Common myeloid progenitor, CD34-positive (primary cell): ENCODE data around the gene ARMC5. TPM values are rescaled to one million over a fixed set of nuclear protein-coding genes. Genes with fewer than 3 reads are reported as not detected.

Experiments
- CTCF ChIA-PET: fragments of 350-600 bp; sonication (Branson Sonifier 250); formaldehyde crosslinking; loops from one replicate; lab custom pipeline; 2021; ENCODE audit warnings: antibody characterized with exemption; lab: Charles Lee
- POLR2A ChIA-PET: fragments of 350-600 bp; sonication (Branson Sonifier 250); formaldehyde crosslinking; loops from one replicate; lab custom pipeline; 2021; ENCODE audit warnings: antibody characterized with exemption; lab: Charles Lee
- DNase-seq, 3 donors: peaks; one replicate each; pipeline versions ENCODE4 v3.0.0 to v3.0.0-alpha.2; 2013
- H3K27ac ChIP-seq, 2 experiments: 1 replicate in 1 of 2; 2 replicates in 1 of 2; pipeline ENCODE4 v1.7.0; 2013; ENCODE audit warnings: inconsistent platforms in 2 of 2, low read length in 2 of 2, mild to moderate bottlenecking in 2 of 2, low read depth in 1 of 2, moderate library complexity in 1 of 2; ENCODE audit not compliant: severe bottlenecking in 2 of 2, insufficient read depth in 1 of 2, poor library complexity in 1 of 2
- H3K27me3 ChIP-seq, 5 experiments: replicated peaks in 2 of 5; 1 replicate in 3 of 5; 2 replicates in 2 of 5; pipeline versions ENCODE4 v1.6.1 to v1.7.0; 2013; ENCODE audit warnings: low read length in 4 of 5, mild to moderate bottlenecking in 2 of 5, moderate library complexity in 2 of 5, inconsistent platforms in 1 of 5; ENCODE audit not compliant: insufficient read depth in 5 of 5, control insufficient read depth in 4 of 5
- H3K36me3 ChIP-seq, 4 experiments: 1 replicate in 2 of 4; 2 replicates in 2 of 4; pipeline versions ENCODE4 v1.6.1 to v1.7.0; 2013; ENCODE audit warnings: low read length in 3 of 4, control low read depth in 1 of 4, mild to moderate bottlenecking in 1 of 4; ENCODE audit not compliant: control insufficient read depth in 4 of 4, insufficient read depth in 4 of 4
- H3K4me1 ChIP-seq, 4 experiments: 1 replicate in 3 of 4; 2 replicates in 1 of 4; pipeline versions ENCODE4 v1.6.1 to v1.7.1; 2013; ENCODE audit warnings: low read length in 3 of 4, mild to moderate bottlenecking in 3 of 4, control low read depth in 1 of 4, inconsistent platforms in 1 of 4, moderate library complexity in 1 of 4; ENCODE audit not compliant: control insufficient read depth in 4 of 4, insufficient read depth in 4 of 4; ENCODE audit errors: control extremely low read depth in 1 of 4
- H3K4me3 ChIP-seq, 7 experiments: 1 replicate in 4 of 7; 2 replicates in 3 of 7; pipeline versions ENCODE4 v1.5.1 to v1.7.0; 2013; ENCODE audit warnings: mild to moderate bottlenecking in 7 of 7, low read length in 6 of 7, moderate library complexity in 6 of 7, inconsistent platforms in 2 of 7, low read depth in 2 of 7, control low read depth in 1 of 7; ENCODE audit not compliant: insufficient read depth in 4 of 7, control insufficient read depth in 1 of 7; ENCODE audit errors: extremely low read depth in 1 of 7
- H3K9me3 ChIP-seq, 5 experiments: 1 replicate in 4 of 5; 2 replicates in 1 of 5; pipeline versions ENCODE4 v1.6.1 to v1.7.1; 2013; ENCODE audit warnings: low read length in 4 of 5, mild to moderate bottlenecking in 2 of 5, inconsistent platforms in 1 of 5, low read depth in 1 of 5, moderate library complexity in 1 of 5; ENCODE audit not compliant: control insufficient read depth in 4 of 5, insufficient read depth in 2 of 5; ENCODE audit errors: control extremely low read depth in 1 of 5
- WGBS: methylation state at CpG from one replicate; pipeline ENCODE4 v1.1.5; 2013; ENCODE audit not compliant: insufficient coverage; 5-methylcytosine and 5-hydroxymethylcytosine counted together
- polyA plus RNA-seq: library from polyadenylated mRNA; unstranded; fragments of 120-200 nt; gene quantifications from one replicate; pipeline ENCODE4 v1.2.1, GENCODE V29; 2013

ARMC5 gene, protein sequence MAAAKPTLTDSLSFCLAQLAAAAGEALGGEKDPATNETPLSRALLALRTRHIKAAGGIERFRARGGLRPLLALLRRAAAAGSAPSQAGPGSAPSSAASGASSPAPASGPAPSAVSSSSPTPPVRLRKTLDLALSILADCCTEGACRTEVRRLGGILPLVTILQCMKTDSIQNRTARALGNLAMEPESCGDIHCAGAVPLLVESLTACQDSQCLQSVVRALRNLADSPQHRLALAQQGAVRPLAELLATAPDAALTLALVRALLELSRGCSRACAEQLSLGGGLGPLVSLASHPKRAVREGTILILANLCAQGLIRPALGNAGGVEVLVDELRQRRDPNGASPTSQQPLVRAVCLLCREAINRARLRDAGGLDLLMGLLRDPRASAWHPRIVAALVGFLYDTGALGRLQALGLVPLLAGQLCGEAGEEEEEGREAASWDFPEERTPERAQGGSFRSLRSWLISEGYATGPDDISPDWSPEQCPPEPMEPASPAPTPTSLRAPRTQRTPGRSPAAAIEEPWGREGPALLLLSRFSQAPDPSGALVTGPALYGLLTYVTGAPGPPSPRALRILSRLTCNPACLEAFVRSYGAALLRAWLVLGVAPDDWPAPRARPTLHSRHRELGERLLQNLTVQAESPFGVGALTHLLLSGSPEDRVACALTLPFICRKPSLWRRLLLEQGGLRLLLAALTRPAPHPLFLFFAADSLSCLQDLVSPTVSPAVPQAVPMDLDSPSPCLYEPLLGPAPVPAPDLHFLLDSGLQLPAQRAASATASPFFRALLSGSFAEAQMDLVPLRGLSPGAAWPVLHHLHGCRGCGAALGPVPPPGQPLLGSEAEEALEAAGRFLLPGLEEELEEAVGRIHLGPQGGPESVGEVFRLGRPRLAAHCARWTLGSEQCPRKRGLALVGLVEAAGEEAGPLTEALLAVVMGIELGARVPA
- polyA plus RNA-seq = 28.4 TPM

DNA sequence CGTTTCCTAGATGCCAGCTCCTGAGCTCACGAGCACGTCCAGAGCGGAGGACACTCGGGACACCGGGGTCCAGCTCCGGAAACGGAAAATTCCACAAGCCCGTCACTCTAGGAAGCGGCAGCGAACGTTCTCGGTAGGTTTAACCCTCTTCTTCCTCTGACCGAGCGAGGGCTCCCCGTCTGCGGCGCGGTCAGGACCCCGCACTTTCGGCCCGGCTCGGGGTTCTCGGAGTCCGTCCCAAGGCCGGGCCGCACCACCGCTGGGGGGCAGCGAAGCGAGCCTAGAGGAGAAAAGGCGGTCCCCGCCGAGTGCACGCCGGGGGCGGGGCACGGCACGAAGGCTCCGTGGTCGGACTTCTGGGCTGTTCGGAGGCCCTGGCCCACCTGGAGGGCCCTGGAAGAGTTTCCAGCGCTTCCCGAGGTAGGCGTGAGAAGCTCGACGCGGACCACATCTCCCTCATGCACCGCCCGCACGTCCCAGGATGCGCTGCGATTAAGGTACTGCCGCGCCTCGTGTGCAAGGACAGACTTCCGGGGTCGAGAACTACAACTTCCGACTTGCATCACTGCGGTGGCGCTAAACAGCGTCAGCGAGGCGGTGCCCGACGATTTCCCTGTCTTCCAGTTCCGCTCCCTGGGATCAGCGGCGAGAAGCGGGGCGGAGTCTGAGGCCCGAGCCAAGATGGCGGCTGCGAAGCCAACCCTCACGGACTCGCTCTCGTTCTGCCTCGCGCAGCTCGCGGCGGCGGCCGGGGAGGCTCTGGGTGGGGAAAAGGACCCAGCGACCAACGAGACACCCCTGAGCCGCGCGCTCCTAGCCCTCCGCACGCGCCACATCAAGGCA, at the start of gene ARMC5:
ARMC5 (plus strand) TSS at position 658 of the 843 bp plus-strand sequence; CDS start at position 682, 24 bp downstream.
- H3K27ac ChIP-seq = peak within 1 kb of the TSS; percentile 97 to 98
- WGBS = 0% methylated on average over 89 of the region's 91 CpGs
- peaks cover 2 to 37% (median 26%) of the 10 kb centered on the region in 4 experiments for H3K36me3 ChIP-seq
- H3K9me3 ChIP-seq = no peaks in the 10 kb centered on the region
- POLR2A ChIA-PET = interaction anchor here (0.6 to 2.5 kb wide), 10 partner anchors 16 to 501 kb away, joined by 3 to 7 read pairs (median 4); partner anchors contain the start of genes HSD3B7, RUSF1, SETD1A and ZNF843
- peak within 1 kb of the TSS; percentile 66 to 90 (median 86) for H3K4me3 ChIP-seq
- peaks cover 2 to 59% (median 50%) of the 10 kb centered on the region in 4 experiments for H3K4me1 ChIP-seq
- H3K27me3 ChIP-seq = no peaks in the 10 kb centered on the region
- CTCF ChIA-PET = interaction anchor here (0.6 to 5.7 kb wide), 11 partner anchors 9 to 410 kb away, joined by 4 to 36 read pairs (median 10); partner anchors contain the start of genes SLC5A2 and ZNF843
- peak; percentile 98 to 99 (median 99) for DNase-seq

DNA sequence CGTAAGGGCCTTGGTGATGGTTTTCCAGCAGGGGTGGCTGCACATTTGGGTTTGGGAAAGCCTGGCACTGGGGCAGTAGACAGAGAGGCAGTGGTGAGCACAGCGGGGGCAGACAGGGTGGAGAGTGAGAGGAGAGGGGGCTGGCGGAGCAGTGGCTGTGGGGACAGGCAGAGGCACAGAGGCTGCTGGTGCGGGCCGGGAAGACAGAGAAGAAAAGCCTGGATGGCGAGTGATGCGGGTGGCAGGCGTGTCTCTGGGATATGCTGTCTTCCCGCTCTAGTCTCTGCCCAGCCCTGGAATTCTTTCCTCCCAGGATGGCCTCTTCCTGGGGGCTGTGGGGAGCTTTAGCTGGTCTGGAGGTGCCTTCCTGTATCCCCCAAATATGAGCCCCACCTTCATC, 49.2 kb upstream of the ARMC5 start:
- no peak for DNase-seq
- H3K9me3 ChIP-seq = no peaks in the 10 kb centered on the region
- H3K27me3 ChIP-seq = peaks cover 0 to 3% (median 0%) of the 10 kb centered on the region in 5 experiments
- ChIA-PET POLR2A (no interaction called here), CTCF (no interaction called here)
- no peak overlapping the region for H3K4me3 ChIP-seq
- no peaks in the 10 kb centered on the region for H3K36me3 ChIP-seq
- H3K4me1 ChIP-seq = no peaks in the 10 kb centered on the region
- no peak overlapping the region for H3K27ac ChIP-seq
- 91% methylated on average over 9 of the region's 9 CpGs for WGBS

DNA sequence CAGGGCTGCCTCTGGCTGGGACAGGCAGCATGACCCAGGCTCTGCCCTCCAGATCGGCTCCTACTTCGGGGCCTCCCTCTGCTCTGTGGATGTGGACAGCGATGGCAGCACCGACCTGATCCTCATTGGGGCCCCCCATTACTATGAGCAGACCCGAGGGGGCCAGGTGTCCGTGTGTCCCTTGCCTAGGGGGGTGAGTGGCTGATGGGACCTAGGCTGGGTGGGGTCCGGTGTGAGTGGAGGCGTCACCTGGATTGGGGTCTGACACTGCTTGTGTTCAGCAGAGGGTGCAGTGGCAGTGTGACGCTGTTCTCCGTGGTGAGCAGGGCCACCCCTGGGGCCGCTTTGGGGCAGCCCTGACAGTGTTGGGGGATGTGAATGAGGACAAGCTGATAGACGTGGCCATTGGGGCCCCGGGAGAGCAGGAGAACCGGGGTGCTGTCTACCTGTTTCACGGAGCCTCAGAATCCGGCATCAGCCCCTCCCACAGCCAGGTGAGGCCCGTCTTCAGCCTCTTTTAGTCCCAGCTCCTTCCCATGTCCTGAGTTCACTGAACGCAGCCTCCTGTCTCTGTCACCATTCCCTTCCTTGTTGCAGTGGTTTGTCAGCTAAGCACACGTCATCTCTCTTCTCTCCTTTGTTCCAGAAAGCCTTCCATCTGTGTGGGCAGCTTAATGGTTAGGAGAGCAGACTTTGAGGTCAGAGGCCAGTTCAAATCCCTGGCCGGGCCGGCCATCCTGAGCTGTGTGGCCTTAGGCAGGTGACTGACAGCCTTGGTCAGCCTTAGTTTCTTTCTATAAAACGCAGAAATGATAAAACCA, 48.1 kb upstream of the ARMC5 start:
- Histone ChIP-seq H3K36me3 (no peaks in the 10 kb centered on the region), H3K4me1 (no peaks in the 10 kb centered on the region), H3K9me3 (no peaks in the 10 kb centered on the region), H3K27me3 (peaks cover 0 to 3% (median 0%) of the 10 kb centered on the region in 5 experiments), H3K27ac (no peak overlapping the region), H3K4me3 (no peak overlapping the region)
- DNase-seq = no peak
- ChIA-PET CTCF (interaction anchor here (1.1 kb wide), 1 partner anchor 14 kb away, joined by 3 read pairs; no protein-coding TSS in a partner anchor), POLR2A (no interaction called here)
- WGBS = 99% methylated on average over 15 of the region's 22 CpGs

DNA sequence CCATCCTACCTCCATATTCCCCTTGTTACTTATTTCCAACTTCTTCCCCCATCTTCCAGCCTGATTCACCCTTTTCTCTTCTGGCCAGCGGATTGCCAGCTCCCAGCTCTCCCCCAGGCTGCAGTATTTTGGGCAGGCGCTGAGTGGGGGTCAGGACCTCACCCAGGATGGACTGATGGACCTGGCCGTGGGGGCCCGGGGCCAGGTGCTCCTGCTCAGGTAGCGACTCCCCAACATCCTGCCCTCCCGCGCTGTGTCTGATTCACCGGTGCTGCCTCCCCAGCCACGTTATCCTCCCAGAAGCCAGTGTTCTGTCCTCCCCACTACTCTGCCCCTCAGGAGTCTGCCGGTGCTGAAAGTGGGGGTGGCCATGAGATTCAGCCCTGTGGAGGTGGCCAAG, 46.6 kb upstream of the ARMC5 start:
- H3K27me3 ChIP-seq = peaks cover 0 to 3% (median 0%) of the 10 kb centered on the region in 5 experiments
- POLR2A ChIA-PET = no interaction called here
- H3K4me1 ChIP-seq = no peaks in the 10 kb centered on the region
- H3K4me3 ChIP-seq = no peak overlapping the region
- CTCF ChIA-PET = no interaction called here
- WGBS = 97% methylated on average over 8 of the region's 10 CpGs
- no peak for DNase-seq
- no peaks in the 10 kb centered on the region for H3K36me3 ChIP-seq
- no peak overlapping the region for H3K27ac ChIP-seq
- no peaks in the 10 kb centered on the region for H3K9me3 ChIP-seq

DNA sequence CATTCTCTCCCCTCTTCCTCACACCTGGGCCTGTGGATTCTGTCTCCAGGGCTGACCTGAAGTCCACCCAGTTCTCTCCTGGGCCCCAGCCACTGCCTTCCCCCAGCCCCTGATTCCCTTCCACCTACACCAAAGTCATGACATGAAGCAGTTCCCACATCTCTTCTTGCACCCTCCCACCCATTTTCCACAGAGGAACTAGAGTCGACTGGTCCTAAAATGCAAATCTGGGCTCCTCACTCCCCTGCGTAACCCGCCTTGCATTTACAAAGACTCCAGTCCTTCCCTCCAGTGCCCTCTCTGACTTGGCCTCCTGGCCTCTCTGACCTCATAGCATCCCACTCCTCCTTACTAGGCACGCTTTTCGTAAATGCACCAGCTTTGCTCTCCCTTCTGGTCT, 45.9 kb upstream of the ARMC5 start:
- Histone ChIP-seq H3K27me3 (peaks cover 0 to 3% (median 0%) of the 10 kb centered on the region in 5 experiments), H3K36me3 (no peaks in the 10 kb centered on the region), H3K4me1 (no peaks in the 10 kb centered on the region), H3K27ac (no peak overlapping the region), H3K9me3 (no peaks in the 10 kb centered on the region), H3K4me3 (no peak overlapping the region)
- 100% methylated on average over 2 of the region's 5 CpGs for WGBS
- ChIA-PET POLR2A (no interaction called here), CTCF (no interaction called here)
- DNase-seq = no peak

DNA sequence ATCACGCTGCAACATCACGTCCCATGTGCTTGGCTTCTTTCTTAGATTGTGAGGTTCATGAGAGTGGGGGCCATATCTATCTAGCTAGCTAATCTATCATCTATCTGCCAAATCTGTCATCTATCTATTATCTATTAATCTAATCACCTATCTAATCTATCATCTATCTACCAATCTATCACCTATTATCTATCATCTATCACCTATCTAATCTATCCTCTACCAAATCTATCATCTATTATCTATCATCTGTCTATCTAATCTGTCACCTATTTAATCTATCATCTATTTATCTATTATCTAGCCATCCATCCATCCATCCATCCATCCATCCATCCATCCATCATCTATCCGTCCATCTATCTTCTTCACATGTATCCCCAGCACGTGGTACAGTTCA, 45.4 kb upstream of the ARMC5 start:
- Histone ChIP-seq H3K27me3 (peaks cover 0 to 3% (median 0%) of the 10 kb centered on the region in 5 experiments), H3K36me3 (no peaks in the 10 kb centered on the region), H3K9me3 (no peaks in the 10 kb centered on the region), H3K4me1 (no peaks in the 10 kb centered on the region), H3K4me3 (no peak overlapping the region), H3K27ac (no peak overlapping the region)
- DNase-seq = no peak
- POLR2A ChIA-PET = no interaction called here
- CTCF ChIA-PET = no interaction called here
- WGBS = 100% methylated on average over 3 of the region's 4 CpGs
